HCT116 (cell line): ENCODE results near the gene TMOD3.

ENCODE experiments used
- CBX3 ChIP-seq: IDR thresholded peaks from 2 replicates; pipeline ENCODE4 v1.6.1; 2012; ENCODE audit warnings: low read depth
- CEBPB ChIP-seq: IDR thresholded peaks from 2 replicates; pipeline ENCODE4 v1.6.1; 2012; ENCODE audit warnings: low read depth
- CTCF ChIP-seq, 3 experiments: fragments of 200-600 bp in 1 of 3; sonication (generic) in 1 of 3; IDR thresholded peaks in 2 of 3; conservative IDR thresholded peaks in 1 of 3; 2 replicates each; pipeline ENCODE4 v1.5.1; 2012 to 2017; ENCODE audit warnings: low read depth in 2 of 3, low read length in 2 of 3, antibody characterized with exemption in 1 of 3, borderline replicate concordance in 1 of 3, control low read depth in 1 of 3, mild to moderate bottlenecking in 1 of 3, mixed read lengths in 1 of 3, mixed run types in 1 of 3, moderate library complexity in 1 of 3; ENCODE audit not compliant: insufficient read depth in 1 of 3
- ELF1 ChIP-seq: IDR thresholded peaks from 2 replicates; pipeline ENCODE4 v1.6.1; 2012; ENCODE audit warnings: low read depth, borderline replicate concordance
- EZH2 ChIP-seq: fragments of 200-600 bp; sonication (generic); IDR thresholded peaks from 2 replicates; pipeline ENCODE4 v1.6.1; 2017; ENCODE audit warnings: antibody characterized with exemption, mixed run types
- JUND ChIP-seq: IDR thresholded peaks from 2 replicates; pipeline ENCODE4 v1.6.1; 2012
- MAX ChIP-seq: IDR thresholded peaks from 2 replicates; pipeline ENCODE4 v1.6.1; 2012
- POLR2A ChIP-seq: IDR thresholded peaks from 2 replicates; pipeline ENCODE4 v1.7.0; 2011; ENCODE audit warnings: borderline replicate concordance; ENCODE audit not compliant: insufficient read depth, insufficient read length; ENCODE audit errors: extremely low read depth
- POLR2AphosphoS5 ChIP-seq: IDR thresholded peaks from 2 replicates; pipeline ENCODE4 v1.6.1; 2011; ENCODE audit warnings: mild to moderate bottlenecking, low read depth, low read length, moderate library complexity
- SP1 ChIP-seq: IDR thresholded peaks from 2 replicates; pipeline ENCODE4 v1.6.1; 2012; ENCODE audit warnings: low read depth
- TCF7L2 ChIP-seq: IDR thresholded peaks from 2 replicates; pipeline ENCODE4 v1.7.0; 2011; ENCODE audit warnings: borderline replicate concordance, inconsistent platforms; ENCODE audit not compliant: insufficient read depth, insufficient read length; ENCODE audit errors: extremely low read depth
- ZNF274 ChIP-seq: fragments of 200-500 bp; sonication (Bioruptor generic); IDR thresholded peaks from 2 replicates; pipeline ENCODE4 v1.6.1; 2014; ENCODE audit warnings: mild to moderate bottlenecking, low read depth, low read length, inconsistent platforms

GRCh38 chr15:51846066-51846462, 16.6 kb downstream of the TMOD3 start:
- no peak for TF ChIP-seq CTCF (IDR thresholded peaks at IDR 0.05 in 2 of 3, conservative IDR thresholded peaks at IDR 0.05 in 1 of 3; ENCODE audit: borderline replicate concordance in 1 of 3, insufficient read depth in 1 of 3, low read depth in 2 of 3, low read length in 2 of 3)
- TF ChIP-seq POLR2AphosphoS5, result no peak
- TF ChIP-seq ELF1, result no peak
- TF ChIP-seq EZH2, result no peak
- no peak for TF ChIP-seq POLR2A
- no peak for TF ChIP-seq TCF7L2
- no peak for TF ChIP-seq MAX
- TF ChIP-seq ZNF274, result no peak
- TF ChIP-seq JUND, result no peak
- no peak for TF ChIP-seq CEBPB
- TF ChIP-seq SP1, result no peak
- no peak for TF ChIP-seq CBX3
